GM21717 (cell line): Measurements from ENCODE around the gene CCR3.

Experiments used
- ATAC-seq: cut with Tn5 transposase; IDR thresholded peaks from one replicate; pipeline ENCODE4 v1.9.1; 2021; ENCODE audit warnings: mild to moderate bottlenecking, moderate library complexity; ENCODE audit not compliant: unreplicated experiment

CCR3 gene

GRCh38 chr3:46218196-46218709 lies 24.0 kb upstream of the CCR3 start:
- no peak for ATAC-seq

GRCh38 chr3:46221391-46221790 lies 20.9 kb upstream of the CCR3 start:
- ATAC-seq = no peak

- ATAC-seq = no peak
These were observed 20.3 kb upstream of the CCR3 start for GRCh38 chr3:46221938-46222337.

GRCh38 chr3:46222435-46223161 lies 19.7 kb upstream of the CCR3 start:
- no peak for ATAC-seq

- no peak for ATAC-seq
These were observed 13.7 kb upstream of the CCR3 start for GRCh38 chr3:46228260-46229242.

- ATAC-seq = no peak
These were observed 10.9 kb upstream of the CCR3 start for GRCh38 chr3:46231323-46231722.

- no peak for ATAC-seq
These were observed 9.1 kb upstream of the CCR3 start for GRCh38 chr3:46233194-46233593.

- no peak for ATAC-seq
These were observed 6.8 kb upstream of the CCR3 start for GRCh38 chr3:46235425-46235824.

- ATAC-seq = no peak
These were observed 5.8 kb upstream of the CCR3 start for GRCh38 chr3:46236294-46237054.

GRCh38 chr3:46238386-46238785 lies 3.9 kb upstream of the CCR3 start:
- ATAC-seq = no peak

GRCh38 chr3:46239301-46239938 lies 2.8 kb upstream of the CCR3 start:
- no peak for ATAC-seq

- no peak for ATAC-seq
These were observed 2.3 kb upstream of the CCR3 start for GRCh38 chr3:46239952-46240351.

GRCh38 chr3:46243560-46243959 lies 1.3 kb downstream of the CCR3 start:
- ATAC-seq = no peak

- no peak for ATAC-seq
These were observed 2.9 kb downstream of the CCR3 start for GRCh38 chr3:46245146-46245545.

- ATAC-seq = no peak
These were observed 10.7 kb downstream of the CCR3 start for GRCh38 chr3:46252980-46253379.

GRCh38 chr3:46258525-46258924 lies 16.3 kb downstream of the CCR3 start:
- ATAC-seq = no peak

GRCh38 chr3:46261926-46262594 lies 19.8 kb downstream of the CCR3 start:
- ATAC-seq = no peak

GRCh38 chr3:46264002-46264401 lies 21.7 kb downstream of the CCR3 start:
- no peak for ATAC-seq

- no peak for ATAC-seq
These were observed 24.3 kb downstream of the CCR3 start for GRCh38 chr3:46266598-46266997.

GRCh38 chr3:46269556-46269955 lies 27.3 kb downstream of the CCR3 start:
- no peak for ATAC-seq
